NOMO-1 treated with dmso at 0.1 percent for 144 hours (cell line): ENCODE measurements around the gene TMCC2.

ENCODE experiments used
- DNase-seq: peaks from one replicate; lab custom pipeline; 2025; ENCODE audit not compliant: unreplicated experiment; lab: John Stamatoyannopoulos, UW

Gene TMCC2

GRCh38 chr1:205259324-205259832, 31.6 kb downstream of the TMCC2 start:
- DNase-seq = no peak

GRCh38 chr1:205259998-205260397, 32.3 kb downstream of the TMCC2 start:
- DNase-seq = no peak

DNA sequence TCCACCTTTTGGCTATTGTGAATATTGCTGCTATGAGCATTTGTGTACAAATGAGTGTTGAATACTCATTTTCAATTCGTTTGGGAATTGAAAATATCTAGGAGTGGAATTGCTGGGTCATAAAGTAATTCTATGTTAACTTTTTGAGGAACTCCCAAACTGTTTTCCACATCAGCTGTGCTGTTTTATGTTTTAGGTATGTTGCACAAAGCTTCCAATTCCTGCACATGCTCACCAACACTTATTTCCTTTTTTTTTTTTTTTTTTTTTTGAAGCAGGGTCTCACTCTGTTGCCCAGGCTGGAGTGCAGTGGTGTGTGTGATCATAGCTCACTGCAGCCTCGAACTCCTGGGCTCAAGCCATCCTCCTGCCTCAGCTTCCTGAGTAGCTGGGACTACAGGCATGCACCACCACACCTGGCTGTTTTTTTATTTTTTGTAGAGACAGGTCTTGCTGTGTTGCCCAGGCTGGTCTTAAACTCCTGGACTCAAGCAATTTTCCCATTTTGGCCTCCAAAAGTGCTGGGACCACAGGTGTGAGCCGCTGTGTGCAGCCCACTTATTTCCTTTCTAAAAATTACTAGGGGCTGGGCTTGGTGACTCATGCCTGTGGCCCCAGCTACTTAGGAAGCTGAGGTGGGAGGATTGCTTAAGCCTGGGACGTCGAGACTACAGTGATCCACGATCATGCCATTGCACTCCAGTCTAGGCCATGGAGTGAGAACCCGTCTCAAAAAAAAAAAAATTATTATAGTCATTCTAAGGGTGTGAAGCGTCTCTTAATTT, 33.4 kb downstream of the TMCC2 start:
- DNase-seq = peak; percentile 41

DNA sequence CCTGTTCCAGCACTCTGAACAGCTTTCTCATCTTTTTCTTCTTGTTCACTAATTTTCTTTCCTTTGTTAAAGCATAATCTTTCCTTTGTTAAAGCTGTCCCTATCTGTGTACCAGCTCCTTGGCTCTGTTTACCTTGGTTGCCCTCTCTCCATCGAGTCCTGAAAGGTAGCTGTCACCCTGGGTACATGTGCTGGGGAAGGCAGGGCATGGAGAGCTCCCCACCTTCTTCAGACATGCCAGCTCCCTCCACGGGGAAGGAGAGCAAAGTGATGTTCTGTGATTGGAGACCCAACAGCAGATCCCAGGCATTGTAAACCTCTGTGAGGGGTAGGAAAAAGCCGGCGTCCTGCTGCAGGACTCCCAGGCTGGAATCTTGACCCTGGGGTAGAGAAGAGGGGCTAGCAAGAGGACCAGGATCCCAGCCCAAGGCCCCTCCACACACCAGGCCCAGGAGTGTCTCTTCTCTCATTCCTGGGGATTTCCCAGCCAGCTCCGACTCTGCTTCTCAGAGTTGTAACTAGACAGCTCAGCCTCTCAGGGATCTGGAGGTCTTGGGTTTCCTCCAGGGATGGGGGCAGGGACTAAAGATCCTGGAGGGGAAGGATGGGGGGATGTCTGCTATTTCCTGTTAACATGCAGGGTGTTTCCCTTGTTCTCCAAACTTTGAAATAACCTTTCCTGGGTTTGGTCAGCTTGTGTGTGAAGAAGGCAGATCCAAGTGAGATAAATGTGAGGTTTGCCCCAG, 34.4 kb downstream of the TMCC2 start:
- DNase-seq = no peak

DNA sequence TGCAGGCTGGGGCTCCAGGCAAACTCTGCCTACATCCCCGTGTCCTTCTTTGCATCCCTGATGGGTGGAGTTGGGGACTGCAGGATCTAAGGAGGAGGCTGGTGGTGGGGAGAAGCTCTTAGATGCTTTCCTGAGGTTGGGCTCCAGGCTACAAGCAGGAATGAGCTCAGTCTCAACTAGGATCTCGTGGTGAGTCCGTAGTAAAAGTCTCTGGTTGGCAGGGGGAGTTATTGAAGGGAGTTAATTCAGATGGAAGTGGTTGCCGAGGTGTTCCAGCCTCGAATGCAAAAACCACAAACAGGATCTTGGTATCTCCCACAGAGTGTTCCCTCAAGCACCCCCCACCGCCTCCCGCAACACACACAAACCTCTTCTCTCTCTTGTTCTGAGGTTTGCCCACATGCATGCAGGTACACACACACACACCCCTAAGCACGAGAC, 35.0 kb downstream of the TMCC2 start:
- no peak for DNase-seq

DNA sequence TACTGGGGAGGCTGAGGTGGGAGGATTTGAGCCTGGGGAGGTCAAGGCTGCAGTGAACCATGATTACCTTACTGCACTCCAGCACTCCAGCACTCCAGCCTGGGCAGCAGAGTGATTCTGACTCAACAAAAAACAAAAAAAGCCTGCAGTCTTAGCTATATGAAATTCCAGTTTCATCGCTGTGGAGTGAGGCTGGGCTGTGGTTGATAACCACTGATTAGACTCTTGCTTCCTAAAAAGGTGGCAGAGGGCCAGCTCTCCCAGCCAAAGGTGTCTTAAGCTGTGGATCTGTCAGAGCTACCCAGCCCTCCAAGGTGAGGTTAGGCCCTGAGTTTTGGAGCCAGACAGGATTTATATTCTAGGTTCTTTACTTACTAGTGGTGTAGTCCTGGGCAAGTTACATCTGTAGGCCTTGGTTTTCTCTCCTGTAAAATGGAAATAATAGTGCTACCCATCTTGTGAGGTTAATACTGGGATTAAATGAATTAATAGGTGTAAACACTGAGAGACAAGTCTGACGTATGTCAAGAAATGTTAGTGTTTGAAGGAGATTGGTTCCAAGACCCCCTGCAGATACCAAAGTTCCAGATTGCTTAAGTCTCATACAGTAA, 35.9 kb downstream of the TMCC2 start:
- no peak for DNase-seq

GRCh38 chr1:205266611-205267305, 39.0 kb downstream of the TMCC2 start:
- DNase-seq = no peak

- no peak for DNase-seq
Observed at GRCh38 chr1:205267306-205267902, 39.7 kb downstream of the TMCC2 start.

DNA sequence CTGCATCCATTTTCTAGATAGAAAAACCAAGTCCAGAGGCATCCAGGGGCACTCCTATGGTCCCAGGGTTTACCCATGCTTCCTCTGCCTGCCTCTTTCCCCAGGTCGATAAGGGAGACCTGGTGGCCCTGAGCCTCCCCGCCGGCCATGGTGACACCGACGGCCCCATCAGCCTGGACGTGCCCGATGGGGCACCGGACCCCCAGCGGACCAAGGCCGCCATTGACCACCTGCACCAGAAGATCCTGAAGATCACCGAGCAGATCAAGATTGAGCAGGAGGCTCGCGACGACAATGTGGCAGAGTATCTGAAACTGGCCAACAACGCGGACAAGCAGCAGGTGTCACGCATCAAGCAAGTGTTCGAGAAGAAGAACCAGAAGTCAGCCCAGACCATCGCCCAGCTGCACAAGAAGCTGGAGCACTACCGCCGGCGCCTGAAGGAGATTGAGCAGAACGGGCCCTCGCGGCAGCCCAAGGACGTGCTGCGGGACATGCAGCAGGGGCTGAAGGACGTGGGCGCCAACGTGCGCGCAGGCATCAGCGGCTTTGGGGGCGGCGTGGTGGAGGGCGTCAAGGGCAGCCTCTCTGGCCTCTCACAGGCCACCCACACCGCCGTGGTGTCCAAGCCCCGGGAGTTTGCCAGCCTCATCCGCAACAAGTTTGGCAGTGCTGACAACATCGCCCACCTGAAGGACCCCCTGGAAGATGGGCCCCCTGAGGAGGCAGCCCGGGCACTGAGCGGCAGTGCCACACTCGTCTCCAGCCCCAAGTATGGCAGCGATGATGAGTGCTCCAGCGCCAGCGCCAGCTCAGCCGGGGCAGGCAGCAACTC, 41.3 kb downstream of the TMCC2 start:
- no peak for DNase-seq

- DNase-seq = no peak
Observed at GRCh38 chr1:205269711-205270110, 42.0 kb downstream of the TMCC2 start.

- DNase-seq = no peak
Observed at GRCh38 chr1:205270271-205270670, 42.5 kb downstream of the TMCC2 start.

DNA sequence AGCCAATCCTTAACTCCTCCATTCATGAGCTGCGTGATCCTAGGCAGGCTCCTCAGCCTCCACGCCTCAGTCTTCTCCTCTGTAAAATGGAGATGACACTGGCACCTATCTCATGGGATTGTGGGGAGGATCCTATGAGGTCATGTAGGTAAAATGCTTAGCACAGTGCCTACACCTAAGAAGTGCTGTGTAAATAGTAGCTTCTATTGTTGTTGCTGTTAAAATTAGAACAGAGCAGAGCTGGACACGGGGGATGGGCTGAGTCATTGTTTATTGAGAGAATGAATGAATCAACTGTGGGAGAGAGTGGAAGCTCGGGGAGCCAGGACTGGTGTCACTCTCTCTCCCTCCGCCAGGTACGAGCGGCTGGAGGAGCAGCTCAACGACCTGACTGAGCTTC, 43.0 kb downstream of the TMCC2 start:
- DNase-seq = no peak

GRCh38 chr1:205271277-205271676, 43.5 kb downstream of the TMCC2 start:
- no peak for DNase-seq

DNA sequence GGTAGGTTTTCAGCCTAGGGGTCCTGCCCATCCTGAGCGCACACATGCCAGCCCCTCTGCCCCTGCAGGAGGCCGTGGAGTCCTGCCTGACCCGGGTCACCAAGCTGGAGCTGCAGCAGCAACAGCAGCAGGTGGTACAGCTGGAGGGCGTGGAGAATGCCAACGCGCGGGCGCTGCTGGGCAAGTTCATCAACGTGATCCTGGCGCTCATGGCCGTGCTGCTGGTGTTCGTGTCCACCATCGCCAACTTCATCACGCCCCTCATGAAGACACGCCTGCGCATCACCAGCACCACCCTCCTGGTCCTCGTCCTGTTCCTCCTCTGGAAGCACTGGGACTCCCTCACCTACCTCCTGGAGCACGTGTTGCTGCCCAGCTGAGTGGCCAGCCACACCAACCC, 44.0 kb downstream of the TMCC2 start:
- DNase-seq = no peak

DNA sequence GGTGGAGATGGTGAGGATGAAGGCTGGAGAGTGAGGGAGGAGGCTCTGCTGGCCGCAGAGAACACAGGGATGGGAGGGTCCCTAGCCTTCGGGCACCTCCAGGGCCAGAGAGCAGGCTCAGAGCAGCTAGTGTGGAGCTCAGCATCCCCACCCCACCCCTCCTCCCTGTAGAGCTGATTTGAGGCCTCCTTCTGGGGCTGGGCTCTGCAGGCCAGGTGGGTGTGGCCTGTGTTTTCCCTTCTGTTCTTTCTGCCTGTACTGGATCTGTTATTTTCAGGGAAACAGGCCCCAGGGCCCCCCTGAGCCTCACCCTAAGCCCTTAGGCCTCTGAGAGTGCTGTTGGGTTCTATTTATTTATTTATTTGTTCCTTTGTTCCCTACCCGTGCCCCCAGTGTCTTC, 44.8 kb downstream of the TMCC2 start:
- DNase-seq = no peak

- DNase-seq = peak; percentile 55
Observed at GRCh38 chr1:205273551-205273982, 45.8 kb downstream of the TMCC2 start.

- no peak for DNase-seq
Observed at GRCh38 chr1:205274041-205274691, 46.4 kb downstream of the TMCC2 start.

DNA sequence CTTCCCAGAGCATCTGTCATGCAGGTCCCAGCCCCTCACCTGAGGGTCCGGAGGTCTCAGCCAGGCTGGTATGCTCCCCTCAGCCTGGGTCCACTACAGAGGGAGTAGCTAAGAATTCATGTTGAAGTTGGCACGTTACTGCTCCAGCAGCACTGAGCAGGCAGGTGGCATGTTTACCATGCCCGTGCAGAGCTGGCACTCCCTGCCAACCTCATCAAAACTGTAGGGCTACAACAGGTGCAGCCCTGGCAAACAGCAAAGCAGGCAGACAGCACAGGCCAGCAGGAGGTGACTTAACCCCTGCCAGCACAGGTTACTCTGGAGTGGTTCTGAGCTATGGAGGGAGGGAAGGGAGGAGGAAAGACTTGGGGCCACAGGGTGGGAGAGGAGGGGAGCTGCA, 47.4 kb downstream of the TMCC2 start:
- DNase-seq = no peak

DNA sequence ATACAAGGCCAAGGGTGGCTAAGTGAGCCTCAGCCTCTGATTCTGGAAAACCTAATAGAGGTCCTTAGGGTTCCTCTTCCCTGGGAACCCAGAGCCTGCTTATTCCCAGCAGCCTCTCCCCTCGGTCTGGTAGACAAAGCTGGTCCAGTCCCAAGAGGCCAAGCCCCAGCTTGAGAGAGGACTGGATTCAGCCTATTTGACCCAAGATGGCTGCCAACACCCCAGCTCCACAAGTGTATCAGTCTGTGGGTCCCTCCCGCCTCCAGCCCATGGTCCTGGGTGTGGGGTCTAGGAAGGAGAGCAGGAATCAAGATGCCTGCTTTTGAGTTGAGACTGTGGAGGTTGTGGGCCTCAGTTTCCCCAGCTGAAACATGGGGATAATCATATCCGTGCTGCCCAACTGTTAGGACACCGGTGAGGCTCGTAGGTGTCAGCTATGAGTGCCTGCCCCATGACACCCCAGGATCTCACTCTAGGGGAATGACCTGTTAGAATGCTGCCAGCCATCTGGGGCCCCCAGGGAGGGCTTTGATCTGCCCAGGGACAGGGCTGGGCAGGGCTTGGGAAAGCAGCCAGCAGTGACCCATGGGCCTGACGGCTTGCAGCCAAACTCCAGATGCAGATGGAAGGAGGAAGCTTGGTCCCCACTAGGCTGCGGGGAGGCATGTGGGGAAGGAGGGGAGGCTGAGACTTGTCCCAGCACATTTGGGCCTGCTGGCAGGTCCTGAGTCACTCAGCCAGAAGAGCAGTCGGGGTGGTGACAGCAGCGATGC, 48.4 kb downstream of the TMCC2 start:
- DNase-seq = no peak
